Measurements from ENCODE around the gene SEZ6. TPM values are rescaled to one million over a fixed set of nuclear protein-coding genes. Genes with fewer than 3 reads are reported as not detected.

SEZ6 gene
- total and polyA plus RNA-seq, 2 donors (not counting 1 experiment from before 2014, with no cell fraction given): not detected

GRCh38 chr17:28954886-28955285, 50.9 kb downstream of the SEZ6 start:
- Histone ChIP-seq H3K36me3 (replicated peaks in 1 of 2; ENCODE audit: control extremely low read depth in 1 of 2, control insufficient read depth in 1 of 2, extremely low read depth in 1 of 2, insufficient read depth in 2 of 2, low read length in 1 of 2) (no peaks in the 10 kb centered on the region), H3K9me3 (ENCODE audit: control extremely low read depth in 1 of 3, control insufficient read depth in 2 of 3, insufficient read depth in 1 of 3, low read length in 2 of 3) (no peaks in the 10 kb centered on the region), H3K27me3 (replicated peaks in 1 of 4; ENCODE audit: control extremely low read depth in 1 of 4, control insufficient read depth in 3 of 4, insufficient read depth in 4 of 4, low read length in 3 of 4) (no peaks in the 10 kb centered on the region), H2AFZ (ENCODE audit: insufficient read depth, low read depth, low read length, poor library complexity, severe bottlenecking) (no peak overlapping the region), H3K4me1 (ENCODE audit: control insufficient read depth in 2 of 2, insufficient read depth in 2 of 2, low read length in 2 of 2) (peaks cover 8 to 12% of the 10 kb centered on the region in 2 donors), H3K4me2 (replicated peaks; ENCODE audit: low read depth, low read length, poor library complexity, severe bottlenecking) (no peak overlapping the region), H3K27ac (ENCODE audit: low read length in 2 of 2) (no peak overlapping the region), H3K79me2 (ENCODE audit: control insufficient read depth, insufficient read depth, low read length) (peaks cover 20% of the 10 kb centered on the region), H3K9ac (ENCODE audit: low read length) (no peak overlapping the region), H3K4me3 (ENCODE audit: control extremely low read depth in 1 of 5, extremely low read depth in 1 of 5, insufficient read depth in 1 of 5, low read depth in 2 of 5, low read length in 4 of 5) (no peak overlapping the region), H4K20me1 (ENCODE audit: control insufficient read depth, insufficient read depth, low read length, poor library complexity, severe bottlenecking) (peaks cover 9% of the 10 kb centered on the region)
- no peaks in the 10 kb centered on the region for H3K27me3 Mint-ChIP-seq
- ATAC-seq (ENCODE audit: low read depth) (no peak), DNase-seq (no peak)
- intact Hi-C loops (cut with micrococcal nuclease): loop anchor here (5.0 to 10.0 kb wide), 3 partner anchors 113 to 610 kb away; partner anchors contain the start of genes ABHD15, FAM222B, POLDIP2 and TP53I13
- 100% methylated on average over 2 of the region's 2 CpGs for WGBS (ENCODE audit: insufficient coverage)
- TF ChIP-seq EZH2 (IDR thresholded peaks at IDR 0.05; ENCODE audit: borderline replicate concordance, insufficient read depth, low read depth, low read length, poor library complexity, severe bottlenecking): no peak
- TF ChIP-seq CTCF (IDR thresholded peaks at IDR 0.05): no peak
- no peaks in the 10 kb centered on the region for H3K4me1 Mint-ChIP-seq
- H3K27ac Mint-ChIP-seq: no peak overlapping the region
- POLR2A ChIA-PET: no interaction called here
- no peak overlapping the region for H3K4me3 Mint-ChIP-seq
- CTCF ChIA-PET: interaction anchor here (0.7 to 4.6 kb wide), 4 partner anchors 9 to 192 kb away, joined by 4 to 58 read pairs (median 20); no protein-coding TSS in a partner anchor
- H3K9me3 Mint-ChIP-seq (ENCODE audit: insufficient read depth): no peaks in the 10 kb centered on the region

- Histone ChIP-seq H3K27ac (ENCODE audit: low read length in 2 of 2) (peak overlapping the region; percentile 57 to 66), H3K4me3 (ENCODE audit: control extremely low read depth in 1 of 5, extremely low read depth in 1 of 5, insufficient read depth in 1 of 5, low read depth in 2 of 5, low read length in 4 of 5) (no peak overlapping the region), H3K4me1 (ENCODE audit: control insufficient read depth in 2 of 2, insufficient read depth in 2 of 2, low read length in 2 of 2) (peaks cover 11 to 15% of the 10 kb centered on the region in 2 donors), H3K9ac (ENCODE audit: low read length) (no peak overlapping the region), H3K27me3 (replicated peaks in 1 of 4; ENCODE audit: control extremely low read depth in 1 of 4, control insufficient read depth in 3 of 4, insufficient read depth in 4 of 4, low read length in 3 of 4) (no peaks in the 10 kb centered on the region), H3K79me2 (ENCODE audit: control insufficient read depth, insufficient read depth, low read length) (peaks cover 31% of the 10 kb centered on the region), H3K9me3 (ENCODE audit: control extremely low read depth in 1 of 3, control insufficient read depth in 2 of 3, insufficient read depth in 1 of 3, low read length in 2 of 3) (no peaks in the 10 kb centered on the region), H4K20me1 (ENCODE audit: control insufficient read depth, insufficient read depth, low read length, poor library complexity, severe bottlenecking) (peaks cover 12% of the 10 kb centered on the region), H3K36me3 (replicated peaks in 1 of 2; ENCODE audit: control extremely low read depth in 1 of 2, control insufficient read depth in 1 of 2, extremely low read depth in 1 of 2, insufficient read depth in 2 of 2, low read length in 1 of 2) (no peaks in the 10 kb centered on the region), H3K4me2 (replicated peaks; ENCODE audit: low read depth, low read length, poor library complexity, severe bottlenecking) (peak overlapping the region; percentile 88), H2AFZ (ENCODE audit: insufficient read depth, low read depth, low read length, poor library complexity, severe bottlenecking) (peak overlapping the region; percentile 40)
- intact Hi-C loops (cut with micrococcal nuclease): loop anchor here (1.0 to 10.0 kb wide), 5 partner anchors 111 to 611 kb away; partner anchors contain the start of genes ABHD15, BLTP2, FAM222B and POLDIP2
- TF ChIP-seq EZH2 (IDR thresholded peaks at IDR 0.05; ENCODE audit: borderline replicate concordance, insufficient read depth, low read depth, low read length, poor library complexity, severe bottlenecking) (no peak), CTCF (IDR thresholded peaks at IDR 0.05) (peak; percentile 92)
- 30% methylated on average over 4 of the region's 5 CpGs for WGBS (ENCODE audit: insufficient coverage)
- ATAC-seq (ENCODE audit: low read depth) (no peak), DNase-seq (peak; percentile 72)
- POLR2A ChIA-PET: interaction anchor here (1.0 to 1.4 kb wide), 2 partner anchors 203 to 309 kb away, joined by 4 to 7 read pairs; partner anchors contain the start of gene BLTP2
- Mint-ChIP-seq H3K4me1 (peaks cover 5% of the 10 kb centered on the region), H3K4me3 (no peak overlapping the region), H3K27me3 (no peaks in the 10 kb centered on the region), H3K27ac (no peak overlapping the region), H3K9me3 (ENCODE audit: insufficient read depth) (no peaks in the 10 kb centered on the region)
- CTCF ChIA-PET: interaction anchor here (0.5 to 4.6 kb wide), 29 partner anchors 10 to 618 kb away, joined by 3 to 58 read pairs (median 5); partner anchors contain the start of genes BLTP2, IFT20, MYO18A and NEK8
These were observed 52.3 kb downstream of the SEZ6 start for GRCh38 chr17:28953444-28954118.
